GM18909 (cell line): ENCODE data around the gene SHC4.
"Not testable (repeated sequence)": the region's sequence is repeated elsewhere in the genome, so short reads cannot be mapped to it uniquely, and the experiment has no call there.

Experiments used
- ATAC-seq: cut with Tn5 transposase; IDR thresholded peaks from one replicate; pipeline ENCODE4 v1.9.1; 2021; ENCODE audit warnings: mild to moderate bottlenecking; ENCODE audit not compliant: unreplicated experiment, poor library complexity

Gene SHC4

DNA sequence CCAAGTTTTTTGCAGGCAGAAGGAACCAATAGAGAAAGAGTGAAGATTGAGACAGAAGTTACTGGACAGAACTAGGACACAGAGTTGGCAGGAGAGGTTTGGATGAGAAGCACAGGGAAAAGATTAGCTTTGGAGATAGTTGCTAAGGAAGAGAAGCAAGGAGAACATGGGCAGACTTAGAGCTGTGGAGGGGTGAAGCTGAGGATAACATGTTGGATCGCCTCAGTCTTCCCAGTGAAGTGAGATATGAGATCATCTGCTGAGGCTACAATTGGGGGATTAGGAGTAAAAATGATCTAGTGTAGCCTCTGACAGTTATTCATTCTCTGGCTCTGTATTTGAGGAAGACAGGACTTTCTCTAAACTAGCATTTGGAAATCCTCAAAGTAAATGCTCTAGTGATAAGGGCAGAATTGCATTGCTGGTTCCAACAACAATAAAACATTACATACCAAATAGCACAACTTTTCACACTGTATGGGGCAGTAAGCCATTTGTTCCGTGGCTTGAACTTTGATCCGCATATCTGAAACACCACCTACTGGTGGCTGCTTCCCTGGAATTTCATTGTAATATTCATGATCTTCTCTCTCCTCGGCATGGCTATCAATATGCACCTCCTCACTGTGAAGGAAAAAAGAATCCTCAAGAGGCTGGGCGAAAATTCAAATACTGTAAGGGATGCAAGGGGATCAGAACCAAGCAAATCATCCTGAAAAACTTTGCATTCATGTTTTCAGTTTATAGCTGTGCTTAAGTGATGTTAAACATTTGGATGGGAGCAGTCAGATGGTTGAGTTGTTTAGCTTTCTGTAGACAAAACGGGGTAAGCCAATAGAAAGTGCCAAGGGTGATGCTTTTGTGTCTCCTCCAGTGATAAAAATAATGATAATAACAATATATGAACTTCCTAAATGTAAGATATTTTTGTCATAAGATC, 107.9 kb downstream of the SHC4 start:
- ATAC-seq, result no peak

DNA sequence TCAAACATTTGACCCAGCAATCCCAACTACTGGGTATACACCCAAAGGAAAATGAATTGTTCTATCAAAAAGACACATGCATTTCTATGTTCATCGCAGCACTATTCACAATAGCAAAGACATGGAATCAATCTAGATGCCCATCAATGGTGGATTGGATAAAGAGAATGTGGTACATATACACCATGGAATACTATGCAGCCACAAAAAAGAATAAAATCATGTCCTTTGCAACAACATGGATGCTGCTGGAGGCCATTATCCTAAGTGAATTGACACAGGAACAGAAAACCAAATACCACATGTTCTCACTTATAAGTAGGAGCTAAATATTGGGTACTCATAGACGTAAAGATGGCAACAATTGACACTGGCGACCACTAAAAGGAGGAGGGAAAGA, 109.3 kb downstream of the SHC4 start:
- not testable (repeated sequence) for ATAC-seq

GRCh38 chr15:48851956-48852355, 111.8 kb downstream of the SHC4 start:
- ATAC-seq, result no peak

DNA sequence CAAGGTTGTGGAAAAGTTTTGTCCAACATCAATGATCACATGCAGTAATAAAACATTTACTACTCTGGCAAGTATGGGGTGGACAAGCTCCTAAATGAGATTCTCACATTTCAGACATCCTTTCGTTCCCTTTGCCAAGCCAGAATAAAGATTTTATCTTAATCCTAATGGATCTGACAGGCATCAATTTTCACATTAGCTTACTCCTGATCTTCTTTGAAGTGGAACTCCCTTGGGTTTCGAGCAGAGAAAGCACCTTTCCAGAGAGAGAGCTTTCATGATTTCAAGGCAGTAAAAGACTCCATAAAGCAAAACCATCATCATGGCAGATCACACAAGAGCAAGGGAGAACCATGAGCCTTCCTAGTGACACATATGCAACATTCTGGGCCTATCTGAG, 113.1 kb downstream of the SHC4 start:
- ATAC-seq, result no peak

DNA sequence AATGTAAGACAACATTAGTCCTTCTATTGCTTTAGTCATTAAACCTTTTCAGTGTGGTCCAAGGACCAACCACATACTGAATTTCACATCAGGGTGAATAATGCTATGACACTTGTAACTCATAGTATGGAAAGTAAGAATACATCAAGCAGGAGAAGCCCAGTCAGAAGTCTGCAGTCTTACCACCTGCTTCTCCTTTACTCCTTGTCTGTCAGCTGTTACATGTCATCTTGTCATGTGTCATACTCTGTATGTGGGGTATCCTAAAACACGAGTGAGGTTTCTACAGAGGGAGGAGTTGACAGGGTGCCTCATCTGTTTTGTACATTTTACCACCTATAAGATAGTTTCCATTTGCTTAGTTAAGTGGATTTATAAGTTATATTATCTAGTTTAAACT, 118.6 kb downstream of the SHC4 start:
- ATAC-seq, result no peak

DNA sequence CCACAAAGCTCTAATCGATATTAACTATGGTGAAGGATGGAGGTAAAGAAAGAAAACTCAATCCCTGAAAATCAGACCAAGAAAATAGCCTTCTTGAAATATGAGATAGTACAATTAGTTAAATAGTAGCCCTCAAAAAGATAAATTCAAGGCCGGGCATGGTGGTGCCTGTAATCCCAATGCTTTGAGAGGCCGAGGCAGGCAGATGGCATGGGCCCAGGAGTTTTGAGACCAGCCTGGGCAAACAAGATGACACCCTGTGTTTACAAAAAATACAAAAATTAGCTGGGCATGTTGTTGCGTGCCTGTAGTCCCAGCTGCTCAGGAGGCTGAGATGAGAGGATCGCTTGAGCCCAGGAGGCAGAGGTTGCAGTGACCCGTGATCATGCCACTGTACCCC, 121.2 kb downstream of the SHC4 start:
- ATAC-seq, result no peak

GRCh38 chr15:48834756-48835155, 129.0 kb downstream of the SHC4 start:
- ATAC-seq, result no peak

- no peak for ATAC-seq
These were observed 130.0 kb downstream of the SHC4 start for GRCh38 chr15:48833526-48834239.

- no peak for ATAC-seq
These were observed 131.1 kb downstream of the SHC4 start for GRCh38 chr15:48832648-48833047.

GRCh38 chr15:48828906-48829305, 134.8 kb downstream of the SHC4 start:
- no peak for ATAC-seq

DNA sequence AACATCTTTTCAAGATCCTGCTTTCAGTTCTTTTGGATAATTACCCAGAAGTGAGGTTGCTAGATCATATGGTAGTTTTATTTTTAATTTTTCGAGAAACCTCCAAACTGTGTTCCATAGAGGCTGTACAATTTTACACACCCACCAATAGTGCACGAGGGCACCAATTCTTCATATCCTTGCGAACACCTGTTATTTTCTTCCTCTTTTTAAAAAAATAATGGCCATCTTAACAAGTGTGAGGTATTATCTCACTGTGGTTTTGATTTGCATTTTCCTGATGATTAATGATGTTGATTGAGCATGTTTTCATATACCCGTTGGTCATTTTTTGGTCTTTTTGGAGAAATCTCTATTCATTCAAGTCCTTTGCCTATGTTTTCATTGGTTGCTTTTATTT, 135.2 kb downstream of the SHC4 start:
- ATAC-seq, result no peak

DNA sequence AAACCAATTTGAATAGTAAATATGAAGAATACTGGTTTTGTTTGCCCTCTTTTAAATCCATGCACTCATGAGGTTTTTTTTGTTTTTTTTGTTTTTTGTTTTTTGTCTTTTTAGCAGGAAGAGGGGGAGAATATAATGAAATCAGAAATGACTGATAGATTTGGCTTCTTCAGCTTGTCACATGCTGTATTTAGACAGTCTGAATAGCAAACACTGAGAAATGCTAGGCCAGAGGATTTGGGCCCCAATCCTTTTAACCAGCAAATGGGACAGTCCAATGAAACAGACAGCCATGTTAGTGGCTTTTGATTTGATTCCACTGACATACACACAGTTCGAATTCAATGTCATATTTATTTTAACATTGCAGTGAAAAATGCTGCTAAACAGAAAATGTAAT, 138.6 kb downstream of the SHC4 start:
- no peak for ATAC-seq

DNA sequence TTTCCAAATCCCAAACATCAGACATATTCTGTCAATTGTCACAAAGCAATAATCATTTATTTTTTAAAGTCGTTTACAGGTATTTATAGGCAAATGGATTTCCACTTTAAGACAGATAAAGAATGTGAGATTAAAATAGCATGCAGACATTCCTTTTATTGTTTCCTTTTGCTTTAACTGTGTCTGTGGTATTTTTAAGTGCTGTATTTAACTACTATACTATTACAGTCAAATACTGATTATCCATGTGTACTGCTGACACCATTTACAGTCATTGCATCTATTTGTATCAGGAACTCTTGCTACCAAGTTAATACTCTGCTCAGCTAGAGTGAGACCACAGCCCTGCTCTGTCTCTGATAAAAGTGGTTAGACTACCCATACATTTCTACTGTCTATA, 140.0 kb downstream of the SHC4 start:
- no peak for ATAC-seq

GRCh38 chr15:48823237-48823636, 140.5 kb downstream of the SHC4 start:
- no peak for ATAC-seq

- no peak for ATAC-seq
These were observed 149.4 kb downstream of the SHC4 start for GRCh38 chr15:48814286-48814685.

DNA sequence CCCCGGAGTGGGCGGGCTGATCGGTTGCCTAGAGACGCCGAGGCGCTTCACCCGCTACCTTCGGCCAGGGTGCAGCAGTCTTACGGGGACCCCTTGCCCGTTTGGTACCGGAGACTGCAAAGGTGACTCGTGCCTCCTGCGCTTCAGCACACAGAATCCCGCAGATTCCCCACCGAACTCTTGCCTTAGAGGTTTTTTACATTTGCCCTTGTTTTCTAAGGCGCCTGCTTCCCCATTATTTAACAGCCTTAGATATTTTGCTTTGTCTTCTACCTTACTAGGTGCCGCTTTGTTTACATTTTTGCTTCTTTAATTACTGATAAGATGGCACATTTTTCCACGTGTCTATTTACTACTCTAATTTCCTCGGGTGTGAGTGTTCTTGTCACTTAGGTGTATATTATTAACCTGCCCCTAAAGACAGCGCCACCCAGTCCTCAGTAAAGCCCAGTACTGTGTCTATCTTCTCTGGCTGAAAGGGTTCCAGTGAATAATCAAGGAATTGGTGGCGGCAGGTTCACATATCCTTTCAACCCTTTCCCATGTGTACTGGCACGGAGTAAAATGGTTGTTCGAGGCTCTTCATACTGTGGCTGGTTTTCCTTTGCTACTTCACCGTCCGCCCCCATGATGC, 152.3 kb downstream of the SHC4 start:
- no peak for ATAC-seq

- ATAC-seq, result peak; percentile 98
These were observed 153.1 kb downstream of the SHC4 start, which contains the start of gene CEP152 for GRCh38 chr15:48810414-48811324. Gene CEP152 (minus strand): TSS chr15:48811069. CDS start chr15:48805649, 5,420 bp downstream.

GRCh38 chr15:48806151-48806550, 157.6 kb downstream of the SHC4 start:
- ATAC-seq, result no peak

GRCh38 chr15:48805591-48805990, 158.1 kb downstream of the SHC4 start:
- ATAC-seq, result no peak

DNA sequence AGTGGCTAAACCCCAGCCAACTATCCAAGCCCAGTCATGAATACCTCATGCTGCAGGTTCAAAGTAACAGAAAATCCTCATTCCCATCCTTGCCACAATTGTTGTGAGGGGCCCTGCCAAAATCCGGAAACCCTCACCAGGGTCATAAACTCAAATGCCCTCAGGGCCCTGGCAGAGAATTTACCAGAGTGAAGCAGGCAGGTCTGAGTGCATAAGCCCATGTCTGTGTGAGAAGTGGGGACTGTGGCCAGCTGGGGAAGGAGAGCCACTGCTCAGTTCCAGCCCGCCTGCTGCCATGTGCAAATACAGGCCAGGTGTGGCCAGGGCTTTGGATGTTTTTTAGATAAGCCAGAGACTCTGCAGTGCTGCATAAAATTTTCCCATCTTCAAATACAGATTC, 159.8 kb downstream of the SHC4 start:
- ATAC-seq, result no peak
